Neuronal stem cell (in vitro differentiated cells): ENCODE measurements around the gene ATXN7.

Source experiments
- DNase-seq: peaks from one replicate; pipeline ENCODE4 v3.0.0-alpha.2; 2013; ENCODE audit warnings: low spot score
- H2AFZ ChIP-seq: one replicate; pipeline ENCODE4 v1.6.1; 2013; ENCODE audit warnings: mild to moderate bottlenecking, low read length, inconsistent platforms
- H2AK5ac ChIP-seq: 2 replicates; pipeline ENCODE4 v1.6.1; 2013; ENCODE audit warnings: low read depth, mild to moderate bottlenecking, inconsistent platforms, low read length, moderate library complexity, mixed read lengths
- H2BK120ac ChIP-seq: 2 replicates; pipeline ENCODE4 v1.6.1; 2013; ENCODE audit warnings: low read depth, mild to moderate bottlenecking, inconsistent platforms, low read length, moderate library complexity, mixed read lengths
- H2BK12ac ChIP-seq: one replicate; pipeline ENCODE4 v1.6.1; 2013; ENCODE audit warnings: low read length, inconsistent platforms
- H2BK15ac ChIP-seq: 2 replicates; pipeline ENCODE4 v1.6.1; 2013; ENCODE audit warnings: mild to moderate bottlenecking, low read length, inconsistent platforms, mixed read lengths
- H2BK5ac ChIP-seq: one replicate; pipeline ENCODE4 v1.6.1; 2013; ENCODE audit warnings: inconsistent platforms, mild to moderate bottlenecking, low read length, moderate library complexity
- H3K14ac ChIP-seq: one replicate; pipeline ENCODE4 v1.6.1; 2013; ENCODE audit warnings: low read length, inconsistent platforms
- H3K18ac ChIP-seq: 2 replicates; pipeline ENCODE4 v1.6.1; 2013; ENCODE audit warnings: low read length, inconsistent platforms
- H3K23ac ChIP-seq: 2 replicates; pipeline ENCODE4 v1.6.1; 2013; ENCODE audit warnings: low read depth, mild to moderate bottlenecking, mixed read lengths, low read length, inconsistent platforms; ENCODE audit not compliant: poor library complexity
- H3K27ac ChIP-seq: replicated peaks from 3 replicates; pipeline ENCODE4 v1.5.1; 2013; ENCODE audit warnings: low read length, inconsistent platforms
- H3K27me3 ChIP-seq, 3 experiments: 2 replicates each; pipeline ENCODE4 v1.6.1; 2013; ENCODE audit warnings: low read length in 3 of 3, mild to moderate bottlenecking in 2 of 3, inconsistent platforms in 1 of 3, low read depth in 1 of 3, mixed read lengths in 1 of 3, moderate library complexity in 1 of 3; ENCODE audit not compliant: control insufficient read depth in 3 of 3, insufficient read depth in 3 of 3
- H3K36me3 ChIP-seq, 2 donors: replicated peaks in 1 of 2; 2 replicates each; pipeline ENCODE4 v1.6.1; 2013; ENCODE audit warnings: low read length in 2 of 2; ENCODE audit not compliant: control insufficient read depth in 2 of 2, insufficient read depth in 2 of 2
- H3K4ac ChIP-seq: 2 replicates; pipeline ENCODE4 v1.6.1; 2013; ENCODE audit warnings: inconsistent platforms, mild to moderate bottlenecking, low read length, moderate library complexity
- H3K4me1 ChIP-seq, 2 donors: 1 replicate in 1 of 2; 2 replicates in 1 of 2; pipeline ENCODE4 v1.6.1; 2013; ENCODE audit warnings: low read length in 2 of 2, low read depth in 1 of 2; ENCODE audit not compliant: control insufficient read depth in 2 of 2, insufficient read depth in 1 of 2
- H3K4me2 ChIP-seq: one replicate; pipeline ENCODE4 v1.6.1; 2013; ENCODE audit warnings: mild to moderate bottlenecking, low read length, inconsistent platforms; ENCODE audit not compliant: insufficient read depth, poor library complexity, severe bottlenecking
- H3K4me3 ChIP-seq, 2 donors: 2 replicates each; pipeline ENCODE4 v1.5.1; 2013; ENCODE audit warnings: low read length in 2 of 2, mild to moderate bottlenecking in 2 of 2, inconsistent platforms in 1 of 2, moderate library complexity in 1 of 2
- H3K79me1 ChIP-seq: one replicate; pipeline ENCODE4 v1.6.1; 2013; ENCODE audit warnings: low read depth, mild to moderate bottlenecking, inconsistent platforms, low read length, moderate library complexity
- H3K9ac ChIP-seq: one replicate; pipeline ENCODE4 v1.6.1; 2013; ENCODE audit warnings: mild to moderate bottlenecking, low read depth, low read length, inconsistent platforms; ENCODE audit not compliant: poor library complexity
- H3K9me3 ChIP-seq, 2 donors: replicated peaks in 1 of 2; 2 replicates each; pipeline versions ENCODE3 to v1.6.1; 2013; ENCODE audit warnings: low read length in 2 of 2, mild to moderate bottlenecking in 2 of 2, inconsistent platforms in 1 of 2, low read depth in 1 of 2, mixed read lengths in 1 of 2, moderate library complexity in 1 of 2; ENCODE audit not compliant: control insufficient read depth in 2 of 2, insufficient read depth in 1 of 2
- H4K8ac ChIP-seq: one replicate; pipeline ENCODE4 v1.6.1; 2013; ENCODE audit warnings: low read depth, mild to moderate bottlenecking, inconsistent platforms, low read length, moderate library complexity
- H4K91ac ChIP-seq: one replicate; pipeline ENCODE4 v1.6.1; 2013; ENCODE audit warnings: low read length, low read depth, mild to moderate bottlenecking, inconsistent platforms; ENCODE audit not compliant: poor library complexity
- WGBS, 2 donors: extraction: QIAGEN DNeasy Blood & Tissue Kit; methylation state at CpG; one replicate each; pipeline ENCODE4 v1.1.7; 2013; ENCODE audit warnings: missing lambda C conversion rate in 2 of 2, mixed read lengths in 1 of 2; ENCODE audit not compliant: insufficient read length in 2 of 2, insufficient replicate concordance in 1 of 2; ENCODE audit errors: extremely low coverage in 2 of 2; 5-methylcytosine and 5-hydroxymethylcytosine counted together

The ATXN7 gene

DNA sequence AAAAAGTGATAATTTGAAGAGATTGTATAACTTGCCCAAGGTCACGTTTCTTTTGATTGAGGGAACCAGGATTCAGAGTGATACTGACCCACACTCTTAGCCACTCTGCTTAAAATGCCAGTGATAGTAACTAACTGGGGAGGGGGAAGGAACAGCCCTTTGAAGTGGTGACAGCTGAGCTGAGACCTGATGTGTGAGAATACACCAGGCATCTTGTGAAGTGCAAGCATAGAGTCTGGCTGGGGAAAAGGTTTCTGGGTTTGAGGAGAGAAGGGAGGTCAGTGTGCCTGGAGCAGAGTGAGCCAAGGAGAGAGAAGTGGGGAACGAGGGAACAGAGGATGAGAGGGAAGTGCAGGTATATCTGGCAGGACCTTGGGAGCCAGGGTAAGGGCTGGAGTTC is 83.9 kb downstream of the ATXN7 start:
- no peak for DNase-seq
- H3K79me1 ChIP-seq = peaks cover 7% of the 10 kb centered on the region
- H2BK5ac ChIP-seq = no peak overlapping the region
- no peak overlapping the region for H3K4me2 ChIP-seq
- H3K18ac ChIP-seq = no peak overlapping the region
- no peak overlapping the region for H3K4me3 ChIP-seq
- H2BK15ac ChIP-seq = no peak overlapping the region
- H3K36me3 ChIP-seq = peaks cover 0 to 16% of the 10 kb centered on the region in 2 donors
- no peak overlapping the region for H3K27ac ChIP-seq
- H3K4ac ChIP-seq = no peak overlapping the region
- peaks cover 3 to 19% of the 10 kb centered on the region in 2 donors for H3K4me1 ChIP-seq
- H2AFZ ChIP-seq = no peak overlapping the region
- no peak overlapping the region for H4K8ac ChIP-seq
- H2AK5ac ChIP-seq = no peak overlapping the region
- H2BK12ac ChIP-seq = no peak overlapping the region
- H3K14ac ChIP-seq = no peak overlapping the region
- H4K91ac ChIP-seq = no peak overlapping the region
- H3K9me3 ChIP-seq = peaks cover 0 to 2% of the 10 kb centered on the region in 2 donors
- no peaks in the 10 kb centered on the region for H3K27me3 ChIP-seq
- no CpG with 5 or more reads among the region's 2 CpGs for WGBS, 2 donors
- H2BK120ac ChIP-seq = no peak overlapping the region
- H3K23ac ChIP-seq = no peak overlapping the region
- H3K9ac ChIP-seq = no peak overlapping the region

DNA sequence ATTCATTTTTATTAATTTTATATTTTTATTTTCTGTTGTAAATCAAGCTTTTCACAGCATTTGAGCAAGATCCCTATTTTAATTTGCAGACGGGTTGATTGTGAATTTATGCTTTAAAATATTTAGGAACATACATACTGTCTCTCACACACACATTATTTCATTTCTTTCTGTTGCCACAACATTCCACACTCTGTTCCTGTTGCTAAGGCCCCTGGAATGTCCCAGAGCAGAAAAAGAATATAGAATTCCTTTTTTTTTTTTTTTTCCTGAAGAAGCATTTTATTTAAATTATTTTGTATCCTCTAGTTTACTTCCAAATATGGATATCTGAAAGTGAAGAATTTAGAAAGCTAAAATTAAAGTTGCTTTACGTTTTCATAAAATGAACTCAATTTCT is 85.3 kb downstream of the ATXN7 start:
- H2BK15ac ChIP-seq = no peak overlapping the region

DNA sequence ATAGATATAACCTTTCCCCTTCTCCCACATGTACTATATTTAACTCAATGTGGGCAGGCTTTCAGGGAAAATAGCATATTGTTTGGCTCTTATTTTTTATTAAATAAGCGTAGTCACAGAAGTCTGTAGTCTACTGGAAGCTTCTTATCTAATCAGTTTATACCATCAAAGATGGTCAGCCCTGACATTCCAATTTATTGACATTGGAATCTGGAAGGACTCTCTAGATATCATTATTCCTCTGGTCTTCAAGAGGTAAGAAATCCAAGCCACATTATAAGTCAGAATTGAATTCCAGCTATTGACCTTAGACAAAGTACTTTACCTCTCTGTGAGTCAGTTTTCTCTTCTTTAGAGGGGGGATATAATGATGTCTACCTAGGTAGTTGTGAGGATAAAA is 87.0 kb downstream of the ATXN7 start:
- no peak overlapping the region for H3K9ac ChIP-seq
- peaks cover 0 to 30% of the 10 kb centered on the region in 2 donors for H3K36me3 ChIP-seq
- no peak overlapping the region for H3K4me2 ChIP-seq
- peaks cover 5% of the 10 kb centered on the region for H3K79me1 ChIP-seq
- H3K27me3 ChIP-seq = no peaks in the 10 kb centered on the region
- H2BK5ac ChIP-seq = no peak overlapping the region
- WGBS, 2 donors = no CpG with 5 or more reads among the region's 1 CpG
- no peak overlapping the region for H4K91ac ChIP-seq
- H2BK15ac ChIP-seq = no peak overlapping the region
- no peak overlapping the region for H2AFZ ChIP-seq
- H4K8ac ChIP-seq = no peak overlapping the region
- H2BK120ac ChIP-seq = no peak overlapping the region
- no peak for DNase-seq
- H3K9me3 ChIP-seq = peaks cover 0 to 2% of the 10 kb centered on the region in 2 donors
- H3K4me1 ChIP-seq = peaks cover 10 to 19% of the 10 kb centered on the region in 2 donors
- no peak overlapping the region for H2AK5ac ChIP-seq
- no peak overlapping the region for H3K27ac ChIP-seq
- no peak overlapping the region for H2BK12ac ChIP-seq
- H3K23ac ChIP-seq = no peak overlapping the region
- no peak overlapping the region for H3K4me3 ChIP-seq
- no peak overlapping the region for H3K4ac ChIP-seq
- no peak overlapping the region for H3K18ac ChIP-seq
- H3K14ac ChIP-seq = no peak overlapping the region

More for the DNA sequence above, 85.3 kb downstream of the ATXN7 start:
- H3K79me1 ChIP-seq = peaks cover 5% of the 10 kb centered on the region
- H2BK12ac ChIP-seq = no peak overlapping the region
- H3K23ac ChIP-seq = no peak overlapping the region
- H3K18ac ChIP-seq = no peak overlapping the region
- no peak overlapping the region for H4K8ac ChIP-seq
- H3K4me1 ChIP-seq = peaks cover 3 to 19% of the 10 kb centered on the region in 2 donors
- H3K27ac ChIP-seq = no peak overlapping the region
- H3K9ac ChIP-seq = no peak overlapping the region
- H3K27me3 ChIP-seq = no peaks in the 10 kb centered on the region
- no peak overlapping the region for H4K91ac ChIP-seq
- H3K4ac ChIP-seq = no peak overlapping the region
- DNase-seq = no peak
- no CpG with 5 or more reads among the region's 2 CpGs for WGBS, 2 donors
- no peak overlapping the region for H2BK5ac ChIP-seq
- peaks cover 0 to 20% of the 10 kb centered on the region in 2 donors for H3K36me3 ChIP-seq
- no peak overlapping the region for H2AK5ac ChIP-seq
- no peak overlapping the region for H2BK120ac ChIP-seq
- no peak overlapping the region for H2AFZ ChIP-seq
- H3K4me3 ChIP-seq = no peak overlapping the region
- peaks cover 0 to 2% of the 10 kb centered on the region in 2 donors for H3K9me3 ChIP-seq
- no peak overlapping the region for H3K4me2 ChIP-seq
- no peak overlapping the region for H3K14ac ChIP-seq

DNA sequence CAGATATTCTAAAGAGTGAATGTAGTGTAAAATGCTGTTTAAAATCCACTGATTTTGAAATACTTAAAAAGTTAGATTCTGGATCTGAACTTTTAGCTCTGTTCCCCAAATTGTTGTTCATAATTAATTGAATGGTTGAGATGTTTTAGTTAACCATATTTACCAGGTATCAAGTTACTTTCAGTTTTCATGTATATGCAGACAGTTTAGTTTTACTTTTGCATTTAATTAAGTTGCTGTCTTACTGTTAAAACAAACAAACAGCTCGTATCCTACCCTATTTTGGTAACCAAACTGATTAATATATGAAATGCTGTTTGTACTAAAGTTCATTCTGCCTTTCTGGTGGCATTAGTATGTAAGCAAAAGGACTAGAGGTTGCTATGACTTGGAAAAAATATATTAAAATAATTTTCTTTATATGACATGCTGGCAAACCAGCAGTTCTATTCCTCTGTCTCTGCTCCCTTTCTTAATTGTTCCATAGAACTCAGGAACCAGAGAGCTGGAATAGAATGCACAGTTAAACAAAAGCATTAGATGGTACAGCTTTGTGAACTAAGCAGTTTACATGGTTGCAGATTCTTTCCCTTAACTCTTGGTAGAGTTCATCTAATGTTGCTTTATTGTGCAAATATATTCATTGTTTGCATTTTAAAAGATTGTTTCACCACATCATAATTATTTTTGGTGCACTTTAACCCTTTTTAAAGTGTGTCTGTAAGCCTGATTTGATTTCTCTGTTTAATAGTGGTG is 88.0 kb downstream of the ATXN7 start:
- H2AK5ac ChIP-seq = no peak overlapping the region
- no peak overlapping the region for H3K9ac ChIP-seq
- no peak overlapping the region for H2AFZ ChIP-seq
- H3K4me3 ChIP-seq = no peak overlapping the region
- H3K27ac ChIP-seq = no peak overlapping the region
- no peak overlapping the region for H2BK12ac ChIP-seq
- no peak overlapping the region for H3K23ac ChIP-seq
- no peak overlapping the region for H3K4me2 ChIP-seq
- no peak overlapping the region for H3K18ac ChIP-seq
- peaks cover 0 to 2% of the 10 kb centered on the region in 2 donors for H3K9me3 ChIP-seq
- no peak overlapping the region for H3K14ac ChIP-seq
- no peak overlapping the region for H2BK5ac ChIP-seq
- peaks cover 0 to 33% of the 10 kb centered on the region in 2 donors for H3K36me3 ChIP-seq
- H3K27me3 ChIP-seq = no peaks in the 10 kb centered on the region
- WGBS, 2 donors = no CpG with 5 or more reads among the region's 1 CpG
- no peak overlapping the region for H2BK15ac ChIP-seq
- H3K79me1 ChIP-seq = peaks cover 5% of the 10 kb centered on the region
- H4K8ac ChIP-seq = no peak overlapping the region
- DNase-seq = no peak
- H3K4ac ChIP-seq = no peak overlapping the region
- H3K4me1 ChIP-seq = peaks cover 12 to 19% of the 10 kb centered on the region in 2 donors
- no peak overlapping the region for H2BK120ac ChIP-seq
- H4K91ac ChIP-seq = no peak overlapping the region
